ENCODE measurements around the gene CREBL2. TPM values are rescaled to one million over a fixed set of nuclear protein-coding genes. Genes with fewer than 3 reads are reported as not detected.
"Not testable (repeated sequence)": the region's sequence is repeated elsewhere in the genome, so short reads cannot be mapped to it uniquely, and the experiment has no call there.

Gene CREBL2
- total RNA-seq, 1 experiment from 2014 or later: 20.4 TPM

DNA sequence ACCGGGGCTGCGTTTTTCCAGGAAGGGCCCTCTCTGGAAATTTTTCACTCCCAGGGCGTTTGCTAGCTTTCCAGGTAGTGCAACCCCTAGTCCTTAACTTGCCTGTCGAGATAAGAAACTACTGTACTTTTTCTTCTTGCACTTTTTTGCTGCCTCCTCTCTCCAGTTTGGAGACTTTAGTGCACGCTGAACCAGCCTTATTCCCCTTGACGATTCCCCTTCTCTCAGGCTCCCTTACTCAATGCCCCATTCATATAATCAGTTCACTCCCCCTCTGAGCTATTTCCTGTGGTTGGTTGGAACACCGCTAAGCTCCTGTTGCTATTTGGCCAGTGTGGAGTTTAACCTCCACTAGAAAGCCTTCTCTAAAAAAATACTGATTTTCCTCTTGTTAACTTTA is 682 bp downstream of the CREBL2 start:
- Mint-ChIP-seq H3K27me3 (ENCODE audit: unreplicated experiment) (no peaks in the 10 kb centered on the region), H3K4me3 (ENCODE audit: low read depth, unreplicated experiment) (peak overlapping the region; percentile 94), H3K27ac (ENCODE audit: unreplicated experiment) (peak overlapping the region; percentile 90), H3K4me1 (ENCODE audit: low read depth, unreplicated experiment) (peaks cover 40% of the 10 kb centered on the region), H3K9me3 (ENCODE audit: low read depth, unreplicated experiment) (no peaks in the 10 kb centered on the region), H3K36me3 (ENCODE audit: insufficient read depth, unreplicated experiment) (peaks cover 21% of the 10 kb centered on the region)
- intact Hi-C loops (cut with micrococcal nuclease; ENCODE audit: unreplicated experiment): no loop called here
- TF ChIP-seq CTCF (IDR thresholded peaks at IDR 0.05; ENCODE audit: unreplicated experiment): no peak
- CTCF ChIA-PET: interaction anchor here (0.6 to 1.5 kb wide), 4 partner anchors 25 to 424 kb away, joined by 3 read pairs; no protein-coding TSS in a partner anchor
- DNase-seq: peak; percentile 13
- no TSS peak for BruUV-seq (replicated peaks)

DNA sequence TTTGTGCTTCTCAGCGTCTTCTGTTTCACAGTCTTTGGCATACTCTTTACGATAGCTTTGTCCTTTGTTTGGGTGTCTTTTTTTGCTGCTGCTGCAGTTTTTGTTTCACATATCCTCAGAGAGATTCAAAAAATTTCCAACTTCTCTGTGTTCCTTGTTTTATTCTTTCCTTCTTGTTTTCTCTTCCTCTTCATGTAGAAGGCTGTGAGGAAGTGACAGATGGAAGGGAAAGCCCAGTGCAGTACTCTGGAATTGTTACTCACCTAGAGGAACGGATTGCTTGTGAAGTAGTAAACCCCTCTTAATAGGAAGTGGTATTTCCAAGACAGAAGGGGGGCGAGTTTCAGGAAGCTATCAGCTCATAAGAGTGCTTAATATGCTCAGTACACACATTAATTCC is 1.7 kb downstream of the CREBL2 start:
- no peaks in the 10 kb centered on the region for H3K9me3 Mint-ChIP-seq (ENCODE audit: low read depth, unreplicated experiment)
- no peak for DNase-seq
- H3K4me3 Mint-ChIP-seq (ENCODE audit: low read depth, unreplicated experiment): peak overlapping the region; percentile 94
- peaks cover 35% of the 10 kb centered on the region for H3K4me1 Mint-ChIP-seq (ENCODE audit: low read depth, unreplicated experiment)
- TF ChIP-seq CTCF (IDR thresholded peaks at IDR 0.05; ENCODE audit: unreplicated experiment): no peak
- CTCF ChIA-PET: no interaction called here
- H3K36me3 Mint-ChIP-seq (ENCODE audit: insufficient read depth, unreplicated experiment): peaks cover 19% of the 10 kb centered on the region
- H3K27me3 Mint-ChIP-seq (ENCODE audit: unreplicated experiment): no peaks in the 10 kb centered on the region
- no peak overlapping the region for H3K27ac Mint-ChIP-seq (ENCODE audit: unreplicated experiment)
- intact Hi-C loops (cut with micrococcal nuclease; ENCODE audit: unreplicated experiment): no loop called here
- TSS peak; percentile 43 for BruUV-seq (replicated peaks)

DNA sequence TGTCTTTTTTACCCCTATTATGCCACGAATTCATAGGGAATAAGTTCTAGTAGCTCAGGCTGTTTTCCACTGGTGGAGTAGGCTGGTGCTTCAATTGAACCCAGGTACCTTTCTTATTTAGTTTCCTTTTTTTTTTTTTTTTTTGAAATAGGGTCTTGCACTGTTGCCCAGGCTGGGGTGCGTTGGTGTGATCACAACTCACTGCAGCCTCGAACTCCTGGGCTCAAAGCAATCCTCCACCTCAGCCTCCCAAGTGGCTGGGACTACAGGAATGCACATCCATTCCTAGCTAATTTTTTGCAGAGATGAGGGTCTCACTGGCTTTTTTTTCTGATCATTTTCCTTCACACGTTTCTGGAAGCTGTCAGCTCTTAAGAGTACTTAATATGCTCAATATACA is 2.7 kb downstream of the CREBL2 start:
- Mint-ChIP-seq H3K4me1 (ENCODE audit: low read depth, unreplicated experiment) (peaks cover 27% of the 10 kb centered on the region), H3K4me3 (ENCODE audit: low read depth, unreplicated experiment) (no peak overlapping the region), H3K27me3 (ENCODE audit: unreplicated experiment) (no peaks in the 10 kb centered on the region), H3K9me3 (ENCODE audit: low read depth, unreplicated experiment) (no peaks in the 10 kb centered on the region), H3K27ac (ENCODE audit: unreplicated experiment) (no peak overlapping the region), H3K36me3 (ENCODE audit: insufficient read depth, unreplicated experiment) (peaks cover 19% of the 10 kb centered on the region)
- intact Hi-C loops (cut with micrococcal nuclease; ENCODE audit: unreplicated experiment): no loop called here
- DNase-seq: no peak
- BruUV-seq (replicated peaks): no TSS peak
- no peak for TF ChIP-seq CTCF (IDR thresholded peaks at IDR 0.05; ENCODE audit: unreplicated experiment)
- CTCF ChIA-PET: interaction anchor here (0.5 to 0.7 kb wide), 3 partner anchors 13 to 24 kb away, joined by 3 to 5 read pairs (median 4); no protein-coding TSS in a partner anchor

DNA sequence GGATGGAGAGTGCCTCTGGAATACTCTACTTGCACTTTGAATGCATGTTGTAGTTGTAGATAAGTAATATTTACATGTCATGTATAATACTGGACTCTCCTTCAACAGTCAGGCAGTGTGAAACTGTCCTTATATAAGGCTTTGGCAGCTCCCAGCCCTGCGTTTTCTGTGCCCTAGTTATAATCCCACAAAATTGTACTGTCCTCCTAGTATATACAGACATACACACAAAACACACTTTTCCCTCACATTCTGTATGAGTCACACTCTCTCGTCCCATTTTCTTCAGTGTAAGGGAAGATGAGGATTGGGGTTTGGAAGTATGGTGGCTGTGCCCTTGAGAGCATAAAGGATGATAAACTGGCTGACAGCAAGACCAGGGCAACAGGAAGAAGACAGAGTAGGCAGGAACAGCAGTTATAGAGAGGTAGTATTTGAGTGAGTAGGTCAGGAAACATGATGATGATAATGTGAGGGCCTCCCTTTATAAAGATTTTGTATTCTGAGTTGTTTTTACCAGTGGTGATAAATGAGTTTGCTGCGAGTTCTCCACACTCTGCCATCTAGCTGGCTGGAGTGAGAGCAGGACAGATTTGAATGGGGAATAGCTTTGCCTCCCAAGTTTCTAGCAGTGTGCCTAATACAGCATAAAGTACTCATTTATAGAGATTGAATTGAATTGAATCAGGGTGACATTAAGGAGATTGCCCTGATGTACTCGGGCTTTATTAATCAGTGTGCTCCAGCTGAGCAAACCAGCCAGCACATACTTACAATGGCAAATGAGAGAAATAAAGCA is 5.0 kb downstream of the CREBL2 start:
- Mint-ChIP-seq H3K36me3 (ENCODE audit: insufficient read depth, unreplicated experiment) (peaks cover 11% of the 10 kb centered on the region), H3K4me3 (ENCODE audit: low read depth, unreplicated experiment) (no peak overlapping the region), H3K27ac (ENCODE audit: unreplicated experiment) (no peak overlapping the region), H3K27me3 (ENCODE audit: unreplicated experiment) (no peaks in the 10 kb centered on the region), H3K9me3 (ENCODE audit: low read depth, unreplicated experiment) (no peaks in the 10 kb centered on the region), H3K4me1 (ENCODE audit: low read depth, unreplicated experiment) (peaks cover 26% of the 10 kb centered on the region)
- intact Hi-C loops (cut with micrococcal nuclease; ENCODE audit: unreplicated experiment): no loop called here
- CTCF ChIA-PET: interaction anchor here (0.6 kb wide), 2 partner anchors 10 to 186 kb away, joined by 3 to 4 read pairs; no protein-coding TSS in a partner anchor
- no peak for DNase-seq
- BruUV-seq (replicated peaks): no TSS peak
- no peak for TF ChIP-seq CTCF (IDR thresholded peaks at IDR 0.05; ENCODE audit: unreplicated experiment)

GRCh38 chr12:12618064-12618463 is 6.4 kb downstream of the CREBL2 start:
- H3K4me3 Mint-ChIP-seq (ENCODE audit: low read depth, unreplicated experiment); H3K27me3 Mint-ChIP-seq (ENCODE audit: unreplicated experiment); intact Hi-C loops (cut with micrococcal nuclease; ENCODE audit: unreplicated experiment); BruUV-seq (replicated peaks); CTCF ChIA-PET; H3K9me3 Mint-ChIP-seq (ENCODE audit: low read depth, unreplicated experiment); H3K36me3 Mint-ChIP-seq (ENCODE audit: insufficient read depth, unreplicated experiment); H3K27ac Mint-ChIP-seq (ENCODE audit: unreplicated experiment); DNase-seq: not testable (repeated sequence)
- H3K4me1 Mint-ChIP-seq (ENCODE audit: low read depth, unreplicated experiment): peaks cover 24% of the 10 kb centered on the region
